ENCODE results near the gene PLXDC1. TPM values are rescaled to one million over a fixed set of nuclear protein-coding genes. Genes with fewer than 3 reads are reported as not detected.

The PLXDC1 gene
- total RNA-seq, 3 donors from 2014 or later, result 2.4 to 10.9 (median 5.6) TPM

DNA sequence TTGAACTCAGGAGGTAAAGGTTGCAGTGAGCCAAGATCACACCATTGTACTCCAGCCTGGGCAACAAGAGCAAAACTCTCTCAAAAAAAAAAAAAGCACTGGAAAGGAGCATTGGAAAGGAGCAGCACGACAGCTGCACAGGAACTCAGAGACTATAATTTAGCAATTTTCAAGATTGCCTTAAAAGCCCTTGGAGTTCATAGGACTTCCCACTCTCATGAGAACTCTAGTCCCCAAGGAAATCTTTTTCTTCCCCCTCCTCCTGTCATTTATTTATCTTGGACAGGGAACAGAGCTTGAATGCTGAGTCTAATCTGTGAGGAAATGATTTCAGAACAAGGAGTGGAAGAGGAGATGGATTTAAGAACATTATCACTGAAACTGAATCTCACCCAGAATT lies 69.0 kb downstream of the PLXDC1 start:
- TF ChIP-seq, protein P1, sequence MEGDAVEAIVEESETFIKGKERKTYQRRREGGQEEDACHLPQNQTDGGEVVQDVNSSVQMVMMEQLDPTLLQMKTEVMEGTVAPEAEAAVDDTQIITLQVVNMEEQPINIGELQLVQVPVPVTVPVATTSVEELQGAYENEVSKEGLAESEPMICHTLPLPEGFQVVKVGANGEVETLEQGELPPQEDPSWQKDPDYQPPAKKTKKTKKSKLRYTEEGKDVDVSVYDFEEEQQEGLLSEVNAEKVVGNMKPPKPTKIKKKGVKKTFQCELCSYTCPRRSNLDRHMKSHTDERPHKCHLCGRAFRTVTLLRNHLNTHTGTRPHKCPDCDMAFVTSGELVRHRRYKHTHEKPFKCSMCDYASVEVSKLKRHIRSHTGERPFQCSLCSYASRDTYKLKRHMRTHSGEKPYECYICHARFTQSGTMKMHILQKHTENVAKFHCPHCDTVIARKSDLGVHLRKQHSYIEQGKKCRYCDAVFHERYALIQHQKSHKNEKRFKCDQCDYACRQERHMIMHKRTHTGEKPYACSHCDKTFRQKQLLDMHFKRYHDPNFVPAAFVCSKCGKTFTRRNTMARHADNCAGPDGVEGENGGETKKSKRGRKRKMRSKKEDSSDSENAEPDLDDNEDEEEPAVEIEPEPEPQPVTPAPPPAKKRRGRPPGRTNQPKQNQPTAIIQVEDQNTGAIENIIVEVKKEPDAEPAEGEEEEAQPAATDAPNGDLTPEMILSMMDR (IDR thresholded peaks at IDR 0.05), result no peak
- no peaks in the 10 kb centered on the region for H3K9me3 ChIP-seq
- intact Hi-C loops (cut with DNase I, micrococcal nuclease), result no loop called here
- no peak overlapping the region for H3K4me3 ChIP-seq
- no peak for DNase-seq
- H3K4me1 ChIP-seq (ENCODE audit: low read depth), result no peaks in the 10 kb centered on the region
- no peaks in the 10 kb centered on the region for H3K36me3 ChIP-seq (ENCODE audit: low read depth)
- ATAC-seq, result no peak

- no peaks in the 10 kb centered on the region for H3K9me3 ChIP-seq
- no peaks in the 10 kb centered on the region for H3K4me1 ChIP-seq (ENCODE audit: low read depth)
- TF ChIP-seq, protein P1 (IDR thresholded peaks at IDR 0.05), result no peak
- intact Hi-C loops (cut with DNase I, micrococcal nuclease), result no loop called here
- H3K4me3 ChIP-seq, result no peak overlapping the region
- ATAC-seq (no peak), DNase-seq (no peak)
- H3K36me3 ChIP-seq (ENCODE audit: low read depth), result no peaks in the 10 kb centered on the region
Measured at GRCh38 chr17:39081851-39082250, 69.6 kb downstream of the PLXDC1 start.

DNA sequence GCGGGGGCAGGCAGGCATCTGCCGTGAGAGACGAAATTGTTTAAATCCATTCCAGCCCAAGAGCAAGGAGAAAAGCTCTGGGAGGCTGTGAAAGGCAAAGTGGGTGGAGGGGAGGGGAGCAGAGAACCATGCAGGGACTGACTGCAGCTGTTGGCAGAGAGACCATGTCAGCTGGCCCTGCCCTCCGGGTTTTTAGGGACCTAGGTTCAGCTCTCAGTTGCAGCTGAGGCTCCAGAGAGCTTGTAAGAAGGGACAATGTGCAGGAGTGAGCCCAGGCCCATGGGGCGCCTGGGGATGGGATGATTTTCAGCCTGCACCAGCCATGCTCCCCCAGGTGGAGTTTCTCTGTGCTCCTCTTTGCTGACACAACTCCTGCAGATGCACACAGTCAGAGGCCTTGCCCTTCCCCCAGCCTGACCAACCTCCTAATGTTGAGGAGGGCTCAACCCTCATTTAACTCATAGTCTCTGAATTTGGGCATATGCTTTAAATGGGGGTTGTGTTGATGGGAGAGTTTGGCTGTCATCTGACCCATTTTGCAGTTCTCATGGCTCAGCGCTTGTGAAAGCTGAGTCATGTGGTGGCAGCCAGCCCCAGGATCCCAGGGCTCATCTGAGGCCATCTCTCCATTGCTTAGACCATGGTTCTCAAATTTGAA lies 70.9 kb downstream of the PLXDC1 start:
- H3K4me1 ChIP-seq (ENCODE audit: low read depth), result no peaks in the 10 kb centered on the region
- intact Hi-C loops (cut with DNase I, micrococcal nuclease), result no loop called here
- TF ChIP-seq, protein P1 (IDR thresholded peaks at IDR 0.05), result no peak
- DNase-seq (peak in 1 of 3 donors; percentile 40), ATAC-seq (no peak)
- H3K36me3 ChIP-seq (ENCODE audit: low read depth), result no peaks in the 10 kb centered on the region
- H3K9me3 ChIP-seq, result no peaks in the 10 kb centered on the region
- no peak overlapping the region for H3K4me3 ChIP-seq

DNA sequence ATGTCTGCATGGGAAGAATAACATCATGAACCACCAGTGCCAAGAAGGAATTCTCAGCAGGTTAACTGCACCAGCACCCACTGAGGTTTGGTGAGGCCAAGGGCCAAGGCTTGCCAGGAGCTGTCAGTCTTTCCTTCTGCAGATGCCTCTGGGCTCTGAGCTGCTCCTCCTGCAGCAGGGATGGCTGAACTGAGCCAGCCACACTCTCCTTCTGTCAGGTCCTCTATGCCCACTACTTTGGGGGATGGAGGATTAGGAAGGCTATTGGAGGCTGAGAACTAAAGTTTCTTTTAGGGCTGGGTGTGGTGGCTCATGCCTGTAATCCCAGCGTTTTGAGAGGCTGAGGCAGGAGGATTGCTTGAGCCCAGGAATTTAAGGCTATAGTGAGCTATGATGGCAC lies 71.6 kb downstream of the PLXDC1 start:
- no peak for ATAC-seq
- no peak overlapping the region for H3K4me3 ChIP-seq
- intact Hi-C loops (cut with DNase I, micrococcal nuclease), result no loop called here

DNA sequence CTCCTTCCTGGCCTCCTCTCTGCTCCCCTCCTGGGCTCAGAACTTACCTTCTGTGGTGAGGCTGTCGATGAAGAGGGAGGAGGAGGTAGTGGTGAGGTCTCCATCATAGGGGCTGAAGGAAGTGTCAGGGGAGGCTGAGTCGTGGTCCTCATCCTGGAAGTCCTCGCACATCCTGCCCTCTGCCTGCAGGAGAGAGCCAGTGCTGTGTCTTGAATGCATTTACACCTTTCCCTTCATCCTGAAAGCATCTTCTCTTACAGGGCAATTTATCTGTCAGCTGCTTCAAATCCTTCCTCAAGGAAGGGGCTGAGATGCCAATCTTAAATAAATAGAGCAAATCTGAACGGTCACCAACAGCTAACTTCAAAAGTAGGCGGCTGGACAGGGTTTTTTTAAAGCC lies 73.6 kb downstream of the PLXDC1 start:
- intact Hi-C loops (cut with DNase I, micrococcal nuclease), result no loop called here
- ATAC-seq, result no peak

More for the DNA sequence above, 71.6 kb downstream of the PLXDC1 start:
- TF ChIP-seq, protein P1 (IDR thresholded peaks at IDR 0.05), result no peak
- Histone ChIP-seq H3K36me3 (ENCODE audit: low read depth) (no peaks in the 10 kb centered on the region), H3K9me3 (no peaks in the 10 kb centered on the region), H3K4me1 (ENCODE audit: low read depth) (no peaks in the 10 kb centered on the region)
- DNase-seq, result no peak

More for the DNA sequence above, 73.6 kb downstream of the PLXDC1 start:
- no peaks in the 10 kb centered on the region for H3K4me1 ChIP-seq (ENCODE audit: low read depth)
- TF ChIP-seq, protein P1 (IDR thresholded peaks at IDR 0.05), result no peak
- no peak overlapping the region for H3K4me3 ChIP-seq
- H3K9me3 ChIP-seq, result no peaks in the 10 kb centered on the region
- DNase-seq, result no peak
- no peaks in the 10 kb centered on the region for H3K36me3 ChIP-seq (ENCODE audit: low read depth)
